Mammary epithelial cell (primary cell): ENCODE results near the gene LCN12.
"Not testable (repeated sequence)": the region's sequence is repeated elsewhere in the genome, so short reads cannot be mapped to it uniquely, and the experiment has no call there.

Source experiments
- EZH2 ChIP-seq: IDR thresholded peaks from 2 replicates; pipeline ENCODE4 v1.6.1; 2012; ENCODE audit warnings: low read length, inconsistent platforms, borderline replicate concordance
- TF ChIP-seq, protein P1 (sequence below), 2 donors: IDR thresholded peaks in 1 of 2; conservative IDR thresholded peaks in 1 of 2; 2 replicates each; pipeline ENCODE4 v1.5.1; 2011 to 2012; ENCODE audit warnings: inconsistent platforms in 2 of 2, low read length in 2 of 2, mild to moderate bottlenecking in 2 of 2, control low read depth in 1 of 2, low read depth in 1 of 2; ENCODE audit not compliant: insufficient read depth in 1 of 2; ENCODE audit errors: extremely low read depth in 1 of 2

DNA sequence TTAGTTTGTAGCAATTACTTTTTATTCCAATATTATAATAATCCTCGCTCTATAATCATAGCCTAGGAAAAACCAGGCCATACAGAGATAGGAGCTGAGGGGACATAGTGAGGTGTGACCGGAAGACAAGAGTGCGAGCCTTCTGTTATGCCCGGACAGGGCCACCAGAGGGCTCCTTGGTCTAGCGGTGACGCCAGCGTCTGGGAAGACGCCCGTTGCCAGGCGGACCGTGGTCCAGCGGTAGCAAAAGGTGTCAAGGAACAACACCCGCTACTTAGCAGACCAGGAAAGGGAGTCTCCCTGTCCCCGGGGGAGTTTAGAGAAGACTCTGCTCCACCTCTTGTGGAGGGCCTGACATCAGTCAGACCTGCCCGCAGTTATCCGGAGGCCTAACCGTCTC lies 52.2 kb downstream of the LCN12 start:
- TF ChIP-seq, protein P1, sequence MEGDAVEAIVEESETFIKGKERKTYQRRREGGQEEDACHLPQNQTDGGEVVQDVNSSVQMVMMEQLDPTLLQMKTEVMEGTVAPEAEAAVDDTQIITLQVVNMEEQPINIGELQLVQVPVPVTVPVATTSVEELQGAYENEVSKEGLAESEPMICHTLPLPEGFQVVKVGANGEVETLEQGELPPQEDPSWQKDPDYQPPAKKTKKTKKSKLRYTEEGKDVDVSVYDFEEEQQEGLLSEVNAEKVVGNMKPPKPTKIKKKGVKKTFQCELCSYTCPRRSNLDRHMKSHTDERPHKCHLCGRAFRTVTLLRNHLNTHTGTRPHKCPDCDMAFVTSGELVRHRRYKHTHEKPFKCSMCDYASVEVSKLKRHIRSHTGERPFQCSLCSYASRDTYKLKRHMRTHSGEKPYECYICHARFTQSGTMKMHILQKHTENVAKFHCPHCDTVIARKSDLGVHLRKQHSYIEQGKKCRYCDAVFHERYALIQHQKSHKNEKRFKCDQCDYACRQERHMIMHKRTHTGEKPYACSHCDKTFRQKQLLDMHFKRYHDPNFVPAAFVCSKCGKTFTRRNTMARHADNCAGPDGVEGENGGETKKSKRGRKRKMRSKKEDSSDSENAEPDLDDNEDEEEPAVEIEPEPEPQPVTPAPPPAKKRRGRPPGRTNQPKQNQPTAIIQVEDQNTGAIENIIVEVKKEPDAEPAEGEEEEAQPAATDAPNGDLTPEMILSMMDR (conservative IDR thresholded peaks at IDR 0.05 in 1 of 2, IDR thresholded peaks at IDR 0.05 in 1 of 2; ENCODE audit: extremely low read depth in 1 of 2, insufficient read depth in 1 of 2, low read depth in 1 of 2, low read length in 2 of 2), result peak in 1 of 2 donors; percentile 30
- TF ChIP-seq EZH2, result not testable (repeated sequence)
